Duodenal mucosa (tissue), 2 donors: Measurements from ENCODE around the gene RBM4.
"Not testable (repeated sequence)": the region's sequence is repeated elsewhere in the genome, so short reads cannot be mapped to it uniquely, and the experiment has no call there.

Source experiments
- H3K27ac ChIP-seq: one replicate; pipeline ENCODE4 v1.7.0; 2013; ENCODE audit warnings: low read depth, low read length
- H3K27me3 ChIP-seq, 2 donors: one replicate each; pipeline ENCODE4 v1.7.0; 2013; ENCODE audit warnings: low read length in 2 of 2, control low read depth in 1 of 2; ENCODE audit not compliant: insufficient read depth in 2 of 2, control insufficient read depth in 1 of 2
- H3K36me3 ChIP-seq, 2 donors: one replicate each; pipeline ENCODE4 v1.7.0; 2013; ENCODE audit warnings: low read length in 2 of 2, control low read depth in 1 of 2; ENCODE audit not compliant: insufficient read depth in 2 of 2, control insufficient read depth in 1 of 2
- H3K4me1 ChIP-seq, 2 donors: one replicate each; pipeline ENCODE4 v1.7.0; 2013; ENCODE audit warnings: low read length in 2 of 2, control low read depth in 1 of 2; ENCODE audit not compliant: insufficient read depth in 2 of 2, control insufficient read depth in 1 of 2
- H3K4me3 ChIP-seq, 2 donors: one replicate each; pipeline ENCODE4 v1.7.0; 2013; ENCODE audit warnings: low read length in 2 of 2, low read depth in 1 of 2
- H3K9ac ChIP-seq, 2 donors: one replicate each; pipeline ENCODE4 v1.7.0; 2013; ENCODE audit warnings: low read length in 2 of 2, low read depth in 1 of 2
- H3K9me3 ChIP-seq, 2 donors: one replicate each; pipeline ENCODE4 v1.7.0; 2013; ENCODE audit warnings: low read length in 2 of 2, control low read depth in 1 of 2; ENCODE audit not compliant: control insufficient read depth in 1 of 2

The RBM4 gene

DNA sequence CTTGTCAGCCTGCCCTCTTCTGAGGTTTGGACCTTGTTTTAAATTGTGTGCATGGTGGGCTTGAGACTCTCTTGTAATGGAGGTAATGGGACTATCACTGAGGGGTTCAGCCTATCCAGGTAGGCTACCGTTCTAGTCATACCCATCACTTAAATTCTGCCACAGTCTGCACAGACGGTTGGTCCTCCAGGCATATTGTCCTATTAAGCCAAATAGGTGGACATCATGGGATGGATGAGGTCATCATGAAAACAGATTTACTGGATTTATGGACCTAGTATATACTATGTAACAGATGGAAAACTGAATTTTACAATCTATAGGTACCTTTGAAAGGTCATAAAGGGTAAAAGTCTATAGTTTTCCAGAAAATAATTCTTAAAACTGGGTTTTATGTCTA lies 9.1 kb upstream of the RBM4 start:
- Histone ChIP-seq H3K27ac (no peak overlapping the region), H3K36me3 (peaks cover 40 to 64% of the 10 kb centered on the region in 2 donors), H3K9me3 (no peaks in the 10 kb centered on the region), H3K4me1 (peaks cover 0 to 5% of the 10 kb centered on the region in 2 donors), H3K27me3 (no peaks in the 10 kb centered on the region), H3K4me3 (no peak overlapping the region), H3K9ac (no peak overlapping the region)

DNA sequence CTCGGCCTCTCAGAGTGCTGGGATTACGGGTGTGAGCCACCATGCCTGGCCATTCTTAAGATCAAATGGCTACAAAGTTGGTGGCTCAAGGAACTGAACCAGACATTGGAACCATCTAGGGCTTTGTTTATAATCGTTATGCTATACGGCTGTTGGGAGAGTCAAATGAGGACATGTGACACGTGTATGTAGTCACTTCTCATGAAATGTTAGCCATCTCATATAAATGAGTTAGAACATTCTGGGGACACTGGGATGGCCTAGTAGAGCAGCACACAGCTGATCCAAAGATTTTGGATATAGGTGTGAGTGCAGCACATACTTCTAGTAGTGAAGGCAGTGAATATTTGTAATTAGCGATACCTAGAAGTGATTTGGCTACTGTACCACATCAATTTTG lies 6.6 kb upstream of the RBM4 start:
- Histone ChIP-seq H3K36me3 (peaks cover 27 to 44% of the 10 kb centered on the region in 2 donors), H3K27me3 (no peaks in the 10 kb centered on the region), H3K9me3 (no peaks in the 10 kb centered on the region), H3K9ac (no peak overlapping the region), H3K27ac (no peak overlapping the region), H3K4me3 (no peak overlapping the region), H3K4me1 (peaks cover 0 to 3% of the 10 kb centered on the region in 2 donors)

DNA sequence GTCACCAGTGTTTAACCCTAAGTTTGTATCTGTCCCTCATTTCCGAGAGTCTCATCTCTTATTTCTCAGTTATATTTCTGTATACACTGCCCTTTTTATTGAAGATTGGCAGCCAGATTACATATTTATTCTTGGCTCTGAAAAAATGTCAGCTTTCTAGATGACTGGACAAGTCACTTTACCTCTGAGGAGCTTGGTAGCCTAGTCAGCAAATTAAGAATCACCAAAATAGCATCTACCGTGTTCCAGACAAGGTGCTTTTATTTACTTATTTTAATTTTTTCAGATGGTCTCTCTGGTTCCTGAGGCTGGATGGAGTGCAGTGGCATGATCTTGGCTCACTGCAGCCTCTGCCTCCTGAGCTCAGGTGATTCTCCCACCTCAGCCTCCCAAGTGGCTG lies 5.6 kb upstream of the RBM4 start:
- H3K4me3 ChIP-seq: no peak overlapping the region
- no peaks in the 10 kb centered on the region for H3K9me3 ChIP-seq
- H3K4me1 ChIP-seq: peaks cover 7 to 9% of the 10 kb centered on the region in 2 donors
- H3K27me3 ChIP-seq: no peaks in the 10 kb centered on the region
- H3K36me3 ChIP-seq: peaks cover 16 to 33% of the 10 kb centered on the region in 2 donors
- no peak overlapping the region for H3K9ac ChIP-seq
- no peak overlapping the region for H3K27ac ChIP-seq

DNA sequence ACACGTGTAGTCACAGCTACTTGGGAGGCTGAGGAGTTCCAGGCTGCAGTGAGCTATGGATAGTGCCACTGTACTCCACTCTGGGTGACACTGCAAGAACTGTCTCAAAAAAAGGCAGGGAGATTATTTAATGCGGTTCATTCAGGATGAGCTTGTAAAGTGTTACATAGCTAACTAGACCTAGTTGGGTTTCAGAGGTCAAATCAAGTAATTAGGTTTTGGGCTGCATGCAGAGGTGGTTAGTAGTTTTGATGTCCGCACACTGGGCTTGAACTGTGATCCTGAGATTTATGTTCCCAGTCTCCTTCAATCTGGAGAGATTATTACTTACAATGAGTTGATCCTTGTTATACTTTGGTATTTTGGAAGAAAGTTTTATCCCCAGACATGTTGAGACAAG lies 2.1 kb upstream of the RBM4 start:
- Histone ChIP-seq H3K9me3 (no peaks in the 10 kb centered on the region), H3K27ac (no peak overlapping the region), H3K4me1 (peaks cover 28 to 31% of the 10 kb centered on the region in 2 donors), H3K36me3 (peaks cover 0 to 28% of the 10 kb centered on the region in 2 donors), H3K9ac (no peak overlapping the region), H3K27me3 (no peaks in the 10 kb centered on the region), H3K4me3 (no peak overlapping the region)

DNA sequence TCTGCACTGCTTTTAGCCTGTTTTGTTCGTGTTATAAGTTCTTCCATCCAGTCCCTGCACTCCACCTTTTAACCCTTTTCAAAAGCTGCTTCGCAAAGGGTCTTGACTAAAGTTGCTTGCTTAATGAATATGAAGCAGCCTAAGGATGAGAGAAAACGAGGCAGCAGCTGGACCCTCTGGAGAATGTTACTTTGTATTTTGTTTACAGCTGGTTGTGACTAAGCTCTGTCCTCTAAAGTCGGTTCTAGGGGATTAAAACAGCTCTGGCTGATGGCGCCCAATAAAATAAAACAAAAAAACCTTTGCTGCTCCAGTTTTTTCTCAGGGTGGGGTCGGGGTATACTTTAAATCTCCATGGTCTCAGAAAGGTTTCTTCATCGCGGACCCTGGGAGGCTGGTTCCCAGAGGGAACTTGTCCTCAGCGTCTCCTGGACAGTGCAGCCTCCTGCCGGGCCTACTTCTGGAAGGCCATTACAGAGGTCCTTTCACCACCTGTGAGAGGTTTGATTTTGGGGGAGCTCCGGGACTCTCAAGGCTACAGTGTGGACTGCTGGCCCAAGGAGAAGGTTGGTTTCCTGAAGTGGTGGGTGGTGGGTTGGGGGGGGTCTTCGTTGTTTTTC lies 836 bp upstream of the RBM4 start:
- Histone ChIP-seq H3K4me3 (peak overlapping the region; percentile 66 to 75), H3K27ac (peak overlapping the region; percentile 64), H3K36me3 (peaks cover 0 to 37% of the 10 kb centered on the region in 2 donors), H3K9me3 (no peaks in the 10 kb centered on the region), H3K27me3 (no peaks in the 10 kb centered on the region), H3K9ac (peak overlapping the region; percentile 55), H3K4me1 (peaks cover 41 to 44% of the 10 kb centered on the region in 2 donors)

DNA sequence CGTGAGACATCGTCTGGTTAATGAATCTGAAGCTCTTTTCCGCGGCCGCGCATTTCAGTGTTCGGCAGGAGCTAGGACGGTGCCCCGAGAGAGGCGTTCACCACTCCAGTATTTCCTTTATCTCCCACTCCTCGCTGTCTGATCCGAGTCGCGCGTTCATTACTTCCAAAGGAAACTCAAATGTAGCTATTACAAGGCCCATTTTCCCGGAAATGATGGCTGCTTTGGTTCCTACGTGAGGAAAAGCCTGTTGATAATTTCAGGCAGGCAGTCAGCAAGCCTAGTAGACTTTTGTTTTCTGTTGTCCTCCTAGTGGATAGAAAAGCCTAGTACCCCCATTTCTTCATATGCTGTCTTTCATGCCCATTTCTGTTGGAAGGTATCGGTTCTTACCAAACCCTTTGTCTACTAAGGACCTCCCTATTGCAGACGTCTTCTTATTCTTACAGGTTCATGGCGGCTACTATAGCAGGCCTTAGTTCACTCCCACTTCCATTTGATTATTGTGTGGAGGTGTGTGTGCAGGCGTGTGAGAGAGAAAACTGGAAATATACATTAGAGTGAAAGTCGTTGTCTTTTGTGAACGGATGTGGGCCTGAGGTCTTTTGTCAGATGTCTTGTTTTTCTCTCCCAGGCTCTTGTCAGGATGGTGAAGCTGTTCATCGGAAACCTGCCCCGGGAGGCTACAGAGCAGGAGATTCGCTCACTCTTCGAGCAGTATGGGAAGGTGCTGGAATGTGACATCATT lies 737 bp downstream of the RBM4 start:
- peak overlapping the region; percentile 95 to 99 for H3K4me3 ChIP-seq
- H3K36me3 ChIP-seq: peaks cover 11 to 48% of the 10 kb centered on the region in 2 donors
- peak overlapping the region; percentile 94 to 95 for H3K9ac ChIP-seq
- no peaks in the 10 kb centered on the region for H3K9me3 ChIP-seq
- H3K27ac ChIP-seq: peak overlapping the region; percentile 94
- H3K4me1 ChIP-seq: peaks cover 55 to 57% of the 10 kb centered on the region in 2 donors
- H3K27me3 ChIP-seq: no peaks in the 10 kb centered on the region

DNA sequence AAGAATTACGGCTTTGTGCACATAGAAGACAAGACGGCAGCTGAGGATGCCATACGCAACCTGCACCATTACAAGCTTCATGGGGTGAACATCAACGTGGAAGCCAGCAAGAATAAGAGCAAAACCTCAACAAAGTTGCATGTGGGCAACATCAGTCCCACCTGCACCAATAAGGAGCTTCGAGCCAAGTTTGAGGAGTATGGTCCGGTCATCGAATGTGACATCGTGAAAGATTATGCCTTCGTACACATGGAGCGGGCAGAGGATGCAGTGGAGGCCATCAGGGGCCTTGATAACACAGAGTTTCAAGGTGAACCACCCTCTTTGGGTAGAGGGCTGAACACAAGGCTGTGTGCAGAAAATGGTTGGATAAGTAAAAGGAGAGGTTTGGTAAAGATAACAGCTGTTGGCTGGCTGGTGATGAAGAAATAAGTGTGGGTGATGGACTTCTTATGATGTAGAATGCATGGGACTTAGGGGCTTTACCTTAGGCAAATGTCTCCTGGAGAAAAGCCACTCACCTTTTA lies 1.4 kb downstream of the RBM4 start:
- Histone ChIP-seq H3K9ac (peak overlapping the region in 1 of 2 donors; percentile 94), H3K36me3 (peaks cover 14 to 48% of the 10 kb centered on the region in 2 donors), H3K4me3 (peak overlapping the region; percentile 95 to 99), H3K4me1 (peaks cover 61 to 64% of the 10 kb centered on the region in 2 donors)
- not testable (repeated sequence) for H3K27me3 ChIP-seq, H3K27ac ChIP-seq, H3K9me3 ChIP-seq

DNA sequence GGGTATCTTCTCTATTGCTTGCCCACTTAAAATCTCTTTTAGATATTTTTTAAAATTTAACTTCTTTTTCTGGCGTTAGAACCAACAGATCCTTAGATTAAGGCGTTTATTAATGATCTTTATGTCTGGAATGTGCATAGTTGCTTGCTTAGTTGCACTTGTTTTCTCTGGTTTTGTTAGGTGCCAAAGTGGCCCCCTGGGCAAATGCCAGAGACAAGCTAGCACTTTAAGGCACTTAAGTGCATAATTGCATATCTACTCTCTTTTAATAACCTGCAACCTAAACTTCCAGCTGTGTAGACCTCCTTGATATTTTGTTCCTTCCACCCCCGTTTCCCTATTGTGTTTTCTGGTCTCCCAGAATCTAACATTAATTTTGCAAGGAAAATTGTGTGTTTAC lies 3.3 kb downstream of the RBM4 start:
- Histone ChIP-seq H3K36me3 (peaks cover 30 to 68% of the 10 kb centered on the region in 2 donors), H3K9me3 (no peaks in the 10 kb centered on the region), H3K9ac (no peak overlapping the region), H3K27me3 (no peaks in the 10 kb centered on the region), H3K27ac (no peak overlapping the region), H3K4me3 (peak overlapping the region; percentile 60 to 95), H3K4me1 (peaks cover 66 to 69% of the 10 kb centered on the region in 2 donors)

DNA sequence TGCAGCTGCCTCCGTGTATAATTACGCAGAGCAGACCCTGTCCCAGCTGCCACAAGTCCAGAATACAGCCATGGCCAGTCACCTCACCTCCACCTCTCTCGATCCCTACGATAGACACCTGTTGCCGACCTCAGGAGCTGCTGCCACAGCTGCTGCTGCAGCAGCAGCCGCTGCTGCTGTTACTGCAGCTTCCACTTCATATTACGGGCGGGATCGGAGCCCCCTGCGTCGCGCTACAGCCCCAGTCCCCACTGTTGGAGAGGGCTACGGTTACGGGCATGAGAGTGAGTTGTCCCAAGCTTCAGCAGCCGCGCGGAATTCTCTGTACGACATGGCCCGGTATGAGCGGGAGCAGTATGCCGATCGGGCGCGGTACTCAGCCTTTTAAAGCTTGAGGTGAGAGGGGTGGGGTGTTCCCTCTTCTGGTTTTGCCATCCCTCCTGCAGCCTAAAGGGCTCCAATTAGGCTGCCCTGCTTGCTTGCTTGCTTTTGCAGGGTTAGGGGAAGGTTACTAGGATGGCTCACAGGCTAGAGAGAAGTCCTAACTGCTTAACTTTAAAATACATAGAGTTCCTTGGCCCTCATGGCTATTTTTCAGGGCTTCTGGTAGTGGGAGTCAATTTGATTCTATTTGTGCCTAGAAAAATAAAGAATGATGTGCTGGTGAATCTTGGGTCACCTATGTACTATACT lies 5.4 kb downstream of the RBM4 start:
- no peak overlapping the region for H3K4me3 ChIP-seq
- no peaks in the 10 kb centered on the region for H3K9me3 ChIP-seq
- H3K9ac ChIP-seq: no peak overlapping the region
- peaks cover 56 to 60% of the 10 kb centered on the region in 2 donors for H3K4me1 ChIP-seq
- no peak overlapping the region for H3K27ac ChIP-seq
- no peaks in the 10 kb centered on the region for H3K27me3 ChIP-seq
- peaks cover 39 to 76% of the 10 kb centered on the region in 2 donors for H3K36me3 ChIP-seq

DNA sequence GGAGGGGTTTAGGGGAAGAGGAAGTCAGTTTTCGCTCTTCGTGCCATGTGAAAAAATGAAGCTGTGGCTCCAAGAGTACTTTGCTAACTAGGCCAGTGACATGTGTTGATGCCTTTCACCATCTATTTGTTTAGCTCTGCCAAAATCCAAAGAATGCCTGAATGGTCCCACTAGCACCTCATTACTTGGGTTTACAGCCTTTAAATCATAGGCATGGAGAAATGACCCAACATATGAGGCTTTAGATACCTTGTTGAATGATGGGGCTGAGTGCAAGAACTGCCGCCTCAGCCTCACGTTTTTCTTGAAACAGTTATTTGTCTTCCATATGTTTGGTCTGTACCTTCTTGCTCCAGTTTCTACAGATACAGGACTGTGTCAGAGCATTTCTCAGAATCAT lies 8.3 kb downstream of the RBM4 start:
- H3K4me1 ChIP-seq: peaks cover 33 to 34% of the 10 kb centered on the region in 2 donors
- no peaks in the 10 kb centered on the region for H3K27me3 ChIP-seq
- H3K4me3 ChIP-seq: no peak overlapping the region
- H3K36me3 ChIP-seq: peaks cover 47 to 74% of the 10 kb centered on the region in 2 donors
- no peak overlapping the region for H3K27ac ChIP-seq
- no peak overlapping the region for H3K9ac ChIP-seq
- H3K9me3 ChIP-seq: no peaks in the 10 kb centered on the region
